ENCODE data around the gene SYCN.

GRCh38 chr19:39173502-39173991, 30.5 kb downstream of the SYCN start:
- TF ChIP-seq POLR2A (IDR thresholded peaks at IDR 0.05): no peak
- TF ChIP-seq, protein P1, sequence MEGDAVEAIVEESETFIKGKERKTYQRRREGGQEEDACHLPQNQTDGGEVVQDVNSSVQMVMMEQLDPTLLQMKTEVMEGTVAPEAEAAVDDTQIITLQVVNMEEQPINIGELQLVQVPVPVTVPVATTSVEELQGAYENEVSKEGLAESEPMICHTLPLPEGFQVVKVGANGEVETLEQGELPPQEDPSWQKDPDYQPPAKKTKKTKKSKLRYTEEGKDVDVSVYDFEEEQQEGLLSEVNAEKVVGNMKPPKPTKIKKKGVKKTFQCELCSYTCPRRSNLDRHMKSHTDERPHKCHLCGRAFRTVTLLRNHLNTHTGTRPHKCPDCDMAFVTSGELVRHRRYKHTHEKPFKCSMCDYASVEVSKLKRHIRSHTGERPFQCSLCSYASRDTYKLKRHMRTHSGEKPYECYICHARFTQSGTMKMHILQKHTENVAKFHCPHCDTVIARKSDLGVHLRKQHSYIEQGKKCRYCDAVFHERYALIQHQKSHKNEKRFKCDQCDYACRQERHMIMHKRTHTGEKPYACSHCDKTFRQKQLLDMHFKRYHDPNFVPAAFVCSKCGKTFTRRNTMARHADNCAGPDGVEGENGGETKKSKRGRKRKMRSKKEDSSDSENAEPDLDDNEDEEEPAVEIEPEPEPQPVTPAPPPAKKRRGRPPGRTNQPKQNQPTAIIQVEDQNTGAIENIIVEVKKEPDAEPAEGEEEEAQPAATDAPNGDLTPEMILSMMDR (IDR thresholded peaks at IDR 0.05): no peak
